ENCODE measurements around the gene PYM1.
"Not testable (repeated sequence)": the region's sequence is repeated elsewhere in the genome, so short reads cannot be mapped to it uniquely, and the experiment has no call there.

PYM1 gene

GRCh38 chr12:55891310-55891709 is 36.4 kb downstream of the PYM1 start:
- DNase-seq (ENCODE audit: low read depth): no peak
- TF ChIP-seq CTCF (IDR thresholded peaks at IDR 0.05; ENCODE audit: low read depth, low read length, missing control alignments): no peak
- no peak overlapping the region for H3K4me3 ChIP-seq (ENCODE audit: low read depth, low read length)

DNA sequence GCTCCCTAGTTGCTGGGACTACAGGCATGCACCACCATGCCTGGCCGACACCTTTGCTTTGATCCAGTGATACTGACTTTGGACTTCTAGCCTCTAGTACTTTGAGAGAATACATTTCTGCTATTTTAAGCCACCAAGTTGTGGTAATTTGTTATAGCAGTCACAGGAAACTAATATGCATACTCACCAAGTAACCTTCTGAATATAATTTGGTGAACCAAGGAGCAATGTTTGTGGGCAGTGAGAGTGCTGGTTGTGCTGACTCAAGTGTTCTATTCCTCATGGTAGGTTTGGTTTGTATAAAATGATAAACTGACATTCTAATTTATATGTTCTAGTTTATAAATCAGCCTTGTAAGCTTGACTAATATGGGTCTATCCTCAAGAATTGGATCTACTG is 42.6 kb downstream of the PYM1 start:
- TF ChIP-seq CTCF (IDR thresholded peaks at IDR 0.05; ENCODE audit: low read depth, low read length, missing control alignments): no peak
- no peak overlapping the region for H3K4me3 ChIP-seq (ENCODE audit: low read depth, low read length)
- DNase-seq (ENCODE audit: low read depth): no peak

- H3K4me3 ChIP-seq (ENCODE audit: low read depth, low read length): no peak overlapping the region
- no peak for DNase-seq (ENCODE audit: low read depth)
- no peak for TF ChIP-seq CTCF (IDR thresholded peaks at IDR 0.05; ENCODE audit: low read depth, low read length, missing control alignments)
Measured at GRCh38 chr12:55877824-55878223, 49.9 kb downstream of the PYM1 start.

GRCh38 chr12:55875704-55876467 is 51.8 kb downstream of the PYM1 start:
- no peak overlapping the region for H3K4me3 ChIP-seq (ENCODE audit: low read depth, low read length)
- DNase-seq (ENCODE audit: low read depth): no peak
- no peak for TF ChIP-seq CTCF (IDR thresholded peaks at IDR 0.05; ENCODE audit: low read depth, low read length, missing control alignments)

DNA sequence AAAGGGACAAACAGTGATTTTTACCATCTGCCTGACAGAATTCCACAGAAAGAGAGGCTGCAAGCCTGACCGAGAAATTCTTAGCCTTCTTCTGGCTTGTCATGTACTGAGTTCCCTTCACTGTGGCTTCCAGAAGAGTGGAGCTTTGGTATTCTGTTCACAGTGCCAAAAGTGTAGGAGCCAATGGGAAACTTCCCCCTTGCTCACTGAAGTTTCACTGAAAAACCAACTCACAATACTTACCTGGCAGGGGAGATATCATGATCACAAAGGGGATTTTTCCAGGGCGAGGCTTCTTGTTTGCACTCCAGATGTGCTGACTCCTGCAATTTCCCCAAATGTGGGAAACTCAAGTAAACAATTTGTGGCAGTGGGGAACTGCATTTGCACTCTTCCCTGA is 53.3 kb downstream of the PYM1 start:
- TF ChIP-seq CTCF (IDR thresholded peaks at IDR 0.05; ENCODE audit: low read depth, low read length, missing control alignments): no peak
- DNase-seq (ENCODE audit: low read depth): no peak
- no peak overlapping the region for H3K4me3 ChIP-seq (ENCODE audit: low read depth, low read length)

DNA sequence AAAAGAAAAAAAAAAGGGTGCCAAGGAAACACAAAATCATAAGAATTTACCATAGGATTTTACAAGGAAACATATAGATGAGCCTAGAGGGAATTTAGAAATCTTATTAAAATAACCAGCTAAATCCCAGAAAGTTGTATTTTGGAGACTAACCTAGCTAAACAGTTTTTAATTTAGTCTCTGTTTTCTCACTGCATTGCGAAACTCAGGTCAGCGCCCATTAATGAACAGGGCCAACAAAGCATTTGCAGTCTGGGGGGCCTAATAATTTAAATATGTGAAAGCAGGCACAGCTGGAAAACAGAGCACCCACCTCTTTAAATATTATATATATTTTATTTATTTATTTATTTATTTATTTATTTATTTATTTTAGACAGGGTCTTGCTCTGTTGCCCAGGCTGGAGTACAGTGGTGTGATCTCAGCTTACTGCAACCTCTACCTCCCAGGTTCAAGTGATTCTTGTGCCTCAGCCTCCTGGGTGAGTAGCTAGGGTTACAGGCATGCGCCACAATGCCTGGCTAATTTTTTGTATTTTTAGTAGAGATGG is 61.2 kb downstream of the PYM1 start:
- not testable (repeated sequence) for DNase-seq (ENCODE audit: low read depth); H3K4me3 ChIP-seq (ENCODE audit: low read depth, low read length)

DNA sequence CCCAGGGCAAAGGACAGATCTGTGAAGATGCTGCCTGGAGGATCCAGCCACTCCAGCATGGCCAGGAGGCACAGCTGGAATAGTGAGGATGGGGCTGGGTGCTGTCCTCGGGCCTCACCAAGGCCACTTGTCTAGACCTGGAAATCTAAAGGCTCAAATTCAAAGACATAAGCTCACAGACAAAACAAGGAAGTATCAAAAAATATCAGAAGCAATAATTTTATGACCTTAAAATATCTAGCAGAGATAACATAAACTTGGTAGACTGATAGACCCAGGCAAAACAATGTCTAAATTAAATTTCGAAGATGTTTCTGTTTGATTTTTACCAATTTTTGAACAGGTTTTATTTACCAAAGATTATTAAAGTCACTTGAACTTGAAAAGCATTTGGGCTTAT is 62.4 kb downstream of the PYM1 start:
- no peak for TF ChIP-seq CTCF (IDR thresholded peaks at IDR 0.05; ENCODE audit: low read depth, low read length, missing control alignments)
- no peak overlapping the region for H3K4me3 ChIP-seq (ENCODE audit: low read depth, low read length)
- no peak for DNase-seq (ENCODE audit: low read depth)

GRCh38 chr12:55862931-55863330 is 64.8 kb downstream of the PYM1 start:
- not testable (repeated sequence) for H3K4me3 ChIP-seq (ENCODE audit: low read depth, low read length)

More at GRCh38 chr12:55862931-55863330, 64.8 kb downstream of the PYM1 start:
- not testable (repeated sequence) for DNase-seq (ENCODE audit: low read depth)

Data from GM12864 (cell line).